ENCODE data around the gene SCYGR2. TPM values are rescaled to one million over a fixed set of nuclear protein-coding genes. Genes with fewer than 3 reads are reported as not detected.

Gene SCYGR2
- total RNA-seq, 8 experiments from 2014 or later: 3.1 TPM; not detected in 7

Other genes with a start within 250 kb of the SCYGR2 start
- under 1 TPM in 7 of 8 experiments, not detected in 1; 0.15 to 0.59 (median 0.33) TPM for gene TM4SF20, start 219.6 kb upstream of the SCYGR2 start, total RNA-seq
- not detected for gene SCYGR1, start 210.9 kb upstream of the SCYGR2 start, total RNA-seq
- 10 to 100 TPM; 26.2 to 65.6 (median 47.0) TPM for gene AGFG1, start 126.7 kb upstream of the SCYGR2 start, total RNA-seq
- not detected for gene SCYGR3, start 15.9 kb downstream of the SCYGR2 start, total RNA-seq
- gene SCYGR4, start 18.6 kb downstream of the SCYGR2 start, total RNA-seq: under 1 TPM in 2 of 8 experiments, not detected in 6; 0.36 to 0.62 TPM
- gene SCYGR5, start 67.9 kb downstream of the SCYGR2 start, total RNA-seq: not detected
- gene SLC19A3, start 119.1 kb downstream of the SCYGR2 start, total RNA-seq: 1 to 10 TPM in 3 of 8 experiments, under 1 TPM in 5; 0.27 to 7.5 (median 0.78) TPM
- gene SCYGR6, start 125.9 kb downstream of the SCYGR2 start, total RNA-seq: not detected
- gene SCYGR7, start 129.4 kb downstream of the SCYGR2 start, total RNA-seq: not detected
- gene SCYGR8, start 147.0 kb downstream of the SCYGR2 start, total RNA-seq: under 1 TPM in 1 of 8 experiments, not detected in 7; 0.38 TPM
- gene CCL20, start 214.9 kb downstream of the SCYGR2 start, total RNA-seq: under 1 TPM in 2 of 8 experiments, not detected in 6; 0.16 to 0.38 TPM